Measurements from ENCODE around the gene CSNK1A1L.

GRCh38 chr13:37065890-37066526 is 39.5 kb downstream of the CSNK1A1L start:
- TF ChIP-seq CTCF (IDR thresholded peaks at IDR 0.05; ENCODE audit: low read length) (no peak), EZH2 (IDR thresholded peaks at IDR 0.05; ENCODE audit: borderline replicate concordance, low read length) (no peak)

All from OCI-LY1 (cell line).